MM.1S (cell line): ENCODE measurements around the gene CD302.

Experiments used
- DNase-seq: peaks from one replicate; pipeline ENCODE4 v3.0.0-alpha.2; 2015
- H2AFZ ChIP-seq: fragments of 300-600 bp; sonication (generic); 2 replicates; pipeline ENCODE4 v1.6.0; 2016; ENCODE audit warnings: antibody characterized with exemption, low read length
- H3F3A ChIP-seq: fragments of 300-600 bp; sonication (generic); 2 replicates; pipeline ENCODE4 v1.6.1; 2016; ENCODE audit warnings: mild to moderate bottlenecking, antibody characterized with exemption, low read length, moderate library complexity, mixed read lengths; ENCODE audit not compliant: insufficient read depth
- H3K27ac ChIP-seq: fragments of 300-600 bp; sonication (generic); 2 replicates; pipeline ENCODE4 v1.5.1; 2016; ENCODE audit warnings: mild to moderate bottlenecking, low read length
- H3K27me3 ChIP-seq: fragments of 300-600 bp; sonication (generic); replicated peaks from 2 replicates; pipeline ENCODE4 v1.6.0; 2016; ENCODE audit warnings: low read length; ENCODE audit not compliant: insufficient read depth
- H3K36me3 ChIP-seq: fragments of 300-600 bp; sonication (generic); replicated peaks from 2 replicates; pipeline ENCODE4 v1.6.1; 2016; ENCODE audit warnings: mild to moderate bottlenecking, low read length, mixed read lengths; ENCODE audit not compliant: insufficient read depth
- H3K4me1 ChIP-seq: fragments of 300-600 bp; sonication (generic); 2 replicates; pipeline ENCODE4 v1.6.1; 2016; ENCODE audit warnings: low read length, mixed read lengths
- H3K4me2 ChIP-seq: fragments of 300-600 bp; sonication (generic); 2 replicates; pipeline ENCODE4 v1.6.0; 2016; ENCODE audit warnings: low read depth, low read length
- H3K4me3 ChIP-seq: fragments of 300-600 bp; sonication (generic); 2 replicates; pipeline ENCODE4 v1.5.1; 2016; ENCODE audit warnings: low read length, mixed read lengths
- H3K79me2 ChIP-seq: fragments of 300-600 bp; sonication (generic); 2 replicates; pipeline ENCODE4 v1.6.1; 2016; ENCODE audit warnings: mixed run types, low read length, mixed read lengths
- H3K9ac ChIP-seq: fragments of 300-600 bp; sonication (generic); 2 replicates; pipeline ENCODE4 v1.6.1; 2016; ENCODE audit warnings: low read length, mixed read lengths
- H3K9me2 ChIP-seq: fragments of 300-600 bp; sonication (generic); replicated peaks from 2 replicates; pipeline ENCODE4 v1.6.1; 2016; ENCODE audit warnings: mild to moderate bottlenecking, low read length, mixed read lengths; ENCODE audit not compliant: insufficient read depth
- H3K9me3 ChIP-seq: fragments of 300-600 bp; sonication (generic); replicated peaks from 2 replicates; pipeline ENCODE4 v1.6.1; 2016; ENCODE audit warnings: mild to moderate bottlenecking, low read length, mixed read lengths; ENCODE audit not compliant: insufficient read depth
- H4K20me1 ChIP-seq: fragments of 300-600 bp; sonication (generic); 2 replicates; pipeline ENCODE4 v1.6.1; 2016; ENCODE audit warnings: mild to moderate bottlenecking, low read length, moderate library complexity, mixed read lengths; ENCODE audit not compliant: insufficient read depth
- EZH2 ChIP-seq: fragments of 300-600 bp; sonication (generic); optimal IDR thresholded peaks from 2 replicates; pipeline ENCODE3; 2017; ENCODE audit warnings: low read depth, mild to moderate bottlenecking, antibody characterized with exemption, low read length, mixed read lengths
- EZH2phosphoT487 ChIP-seq: fragments of 300-600 bp; sonication (generic); IDR thresholded peaks from 2 replicates; pipeline ENCODE4 v1.6.1; 2018; ENCODE audit warnings: antibody characterized with exemption, low read length
- TF ChIP-seq, protein P1 (sequence below): fragments of 300-600 bp; sonication (generic); IDR thresholded peaks from 2 replicates; pipeline ENCODE4 v1.5.1; 2016; ENCODE audit warnings: antibody characterized with exemption, low read length, mixed read lengths

CD302 gene

DNA sequence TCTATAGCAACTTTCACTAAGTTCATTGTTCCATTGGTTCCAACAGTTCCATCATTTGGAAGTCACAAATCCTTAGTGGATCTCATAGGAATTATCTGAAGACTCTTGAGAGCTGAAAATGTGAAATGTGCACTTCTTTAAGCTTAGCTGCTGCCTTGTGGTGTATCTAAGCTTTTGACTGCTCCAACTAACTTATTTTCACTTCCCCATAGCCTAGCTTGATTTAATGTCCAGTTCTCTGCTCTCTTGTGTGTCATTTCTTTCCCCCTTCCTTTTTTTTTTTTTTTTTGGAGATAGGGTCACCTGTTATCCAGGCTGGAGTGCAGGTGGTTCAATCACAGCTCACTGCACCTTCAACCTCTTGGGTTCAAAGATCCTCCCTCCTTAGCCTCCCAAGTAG is 34.9 kb upstream of the CD302 start:
- H3F3A ChIP-seq, result no peaks in the 10 kb centered on the region
- H3K27ac ChIP-seq, result no peak overlapping the region
- H3K9me2 ChIP-seq, result no peaks in the 10 kb centered on the region
- H3K9ac ChIP-seq, result no peak overlapping the region
- no peaks in the 10 kb centered on the region for H4K20me1 ChIP-seq
- no peaks in the 10 kb centered on the region for H3K27me3 ChIP-seq
- TF ChIP-seq EZH2phosphoT487, result no peak
- TF ChIP-seq EZH2, result no peak
- TF ChIP-seq, protein P1, sequence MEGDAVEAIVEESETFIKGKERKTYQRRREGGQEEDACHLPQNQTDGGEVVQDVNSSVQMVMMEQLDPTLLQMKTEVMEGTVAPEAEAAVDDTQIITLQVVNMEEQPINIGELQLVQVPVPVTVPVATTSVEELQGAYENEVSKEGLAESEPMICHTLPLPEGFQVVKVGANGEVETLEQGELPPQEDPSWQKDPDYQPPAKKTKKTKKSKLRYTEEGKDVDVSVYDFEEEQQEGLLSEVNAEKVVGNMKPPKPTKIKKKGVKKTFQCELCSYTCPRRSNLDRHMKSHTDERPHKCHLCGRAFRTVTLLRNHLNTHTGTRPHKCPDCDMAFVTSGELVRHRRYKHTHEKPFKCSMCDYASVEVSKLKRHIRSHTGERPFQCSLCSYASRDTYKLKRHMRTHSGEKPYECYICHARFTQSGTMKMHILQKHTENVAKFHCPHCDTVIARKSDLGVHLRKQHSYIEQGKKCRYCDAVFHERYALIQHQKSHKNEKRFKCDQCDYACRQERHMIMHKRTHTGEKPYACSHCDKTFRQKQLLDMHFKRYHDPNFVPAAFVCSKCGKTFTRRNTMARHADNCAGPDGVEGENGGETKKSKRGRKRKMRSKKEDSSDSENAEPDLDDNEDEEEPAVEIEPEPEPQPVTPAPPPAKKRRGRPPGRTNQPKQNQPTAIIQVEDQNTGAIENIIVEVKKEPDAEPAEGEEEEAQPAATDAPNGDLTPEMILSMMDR, result no peak
- no peaks in the 10 kb centered on the region for H3K79me2 ChIP-seq
- H2AFZ ChIP-seq, result no peak overlapping the region
- H3K4me1 ChIP-seq, result no peaks in the 10 kb centered on the region
- DNase-seq, result no peak
- no peaks in the 10 kb centered on the region for H3K9me3 ChIP-seq
- H3K4me2 ChIP-seq, result no peak overlapping the region
- 0 out of 2 replicates have a peak, but pooled peaks cover 7% of the 10 kb centered on the region for H3K36me3 ChIP-seq
- H3K4me3 ChIP-seq, result no peak overlapping the region

DNA sequence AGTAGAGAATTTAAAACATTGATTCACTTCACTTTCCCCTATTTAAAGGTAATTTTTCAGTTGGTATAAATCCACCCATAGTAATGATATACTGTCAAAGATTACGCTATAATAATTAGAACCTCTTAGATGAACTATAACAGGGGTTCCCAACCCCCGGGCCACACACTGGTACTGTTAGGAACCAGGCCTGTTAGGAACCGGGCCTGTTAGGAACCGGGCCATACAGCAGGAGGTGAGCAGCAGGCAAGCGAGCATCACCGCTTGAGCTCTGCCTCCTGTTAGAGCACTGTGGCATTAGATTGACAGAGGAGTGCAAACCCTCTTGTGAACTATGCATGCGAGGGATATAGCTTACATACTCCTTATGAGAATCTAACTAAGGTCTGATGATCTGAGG is 34.0 kb upstream of the CD302 start:
- no peaks in the 10 kb centered on the region for H3K9me2 ChIP-seq
- no peak overlapping the region for H3K9ac ChIP-seq
- no peaks in the 10 kb centered on the region for H3K9me3 ChIP-seq
- TF ChIP-seq, protein P1, result no peak
- TF ChIP-seq EZH2 (no peak), EZH2phosphoT487 (no peak)
- no peak for DNase-seq
- H3K4me2 ChIP-seq, result no peak overlapping the region
- H3K4me3 ChIP-seq, result no peak overlapping the region
- no peaks in the 10 kb centered on the region for H3K79me2 ChIP-seq
- H3K27ac ChIP-seq, result no peak overlapping the region
- H4K20me1 ChIP-seq, result no peaks in the 10 kb centered on the region
- 0 out of 2 replicates have a peak, but pooled peaks cover 7% of the 10 kb centered on the region for H3K36me3 ChIP-seq
- no peaks in the 10 kb centered on the region for H3K27me3 ChIP-seq
- H2AFZ ChIP-seq, result no peak overlapping the region
- no peaks in the 10 kb centered on the region for H3K4me1 ChIP-seq
- H3F3A ChIP-seq, result no peaks in the 10 kb centered on the region

- Histone ChIP-seq H3K36me3 (0 out of 2 replicates have a peak, but pooled peaks cover 7% of the 10 kb centered on the region), H4K20me1 (no peaks in the 10 kb centered on the region), H2AFZ (no peak overlapping the region), H3K9me3 (no peaks in the 10 kb centered on the region), H3K4me3 (no peak overlapping the region), H3K4me2 (no peak overlapping the region), H3K27ac (no peak overlapping the region), H3K4me1 (no peaks in the 10 kb centered on the region), H3F3A (no peaks in the 10 kb centered on the region), H3K9me2 (no peaks in the 10 kb centered on the region), H3K27me3 (no peaks in the 10 kb centered on the region), H3K79me2 (no peaks in the 10 kb centered on the region), H3K9ac (no peak overlapping the region)
- TF ChIP-seq, protein P1, result no peak
- TF ChIP-seq EZH2phosphoT487 (no peak), EZH2 (no peak)
- DNase-seq, result no peak
These were observed 31.4 kb upstream of the CD302 start for GRCh38 chr2:159829376-159829775.
